CD4-positive, alpha-beta T cell treated with Interleukin-15 for 1 hour (primary cell): ENCODE results near the gene RNF115.
"Not testable (repeated sequence)": the region's sequence is repeated elsewhere in the genome, so short reads cannot be mapped to it uniquely, and the experiment has no call there.

Experiments used
- DNase-seq: peaks from one replicate; pipeline ENCODE4 v3.0.0-alpha.2; 2020

RNF115 gene

GRCh38 chr1:145726193-145726592 is 97.7 kb downstream of the RNF115 start:
- DNase-seq = not testable (repeated sequence)

- peak; percentile 57 for DNase-seq
Observed at GRCh38 chr1:145720878-145721671, 102.8 kb downstream of the RNF115 start.

DNA sequence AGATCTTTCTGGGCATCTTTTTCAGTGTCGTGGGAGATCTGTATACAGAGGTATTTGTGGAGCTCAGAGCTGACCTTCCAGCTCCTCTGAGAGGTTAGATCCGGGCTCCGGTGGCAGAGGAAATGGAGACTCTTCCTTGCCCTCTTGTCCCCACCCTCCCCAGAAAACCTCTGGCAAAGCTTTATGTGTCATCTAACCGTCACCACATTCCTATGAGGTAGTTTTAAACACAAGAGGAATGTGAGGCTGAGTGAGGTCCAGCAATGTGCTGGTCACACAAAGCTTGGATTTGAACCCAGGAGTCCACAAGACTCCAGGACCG is 103.4 kb downstream of the RNF115 start:
- DNase-seq = no peak

DNA sequence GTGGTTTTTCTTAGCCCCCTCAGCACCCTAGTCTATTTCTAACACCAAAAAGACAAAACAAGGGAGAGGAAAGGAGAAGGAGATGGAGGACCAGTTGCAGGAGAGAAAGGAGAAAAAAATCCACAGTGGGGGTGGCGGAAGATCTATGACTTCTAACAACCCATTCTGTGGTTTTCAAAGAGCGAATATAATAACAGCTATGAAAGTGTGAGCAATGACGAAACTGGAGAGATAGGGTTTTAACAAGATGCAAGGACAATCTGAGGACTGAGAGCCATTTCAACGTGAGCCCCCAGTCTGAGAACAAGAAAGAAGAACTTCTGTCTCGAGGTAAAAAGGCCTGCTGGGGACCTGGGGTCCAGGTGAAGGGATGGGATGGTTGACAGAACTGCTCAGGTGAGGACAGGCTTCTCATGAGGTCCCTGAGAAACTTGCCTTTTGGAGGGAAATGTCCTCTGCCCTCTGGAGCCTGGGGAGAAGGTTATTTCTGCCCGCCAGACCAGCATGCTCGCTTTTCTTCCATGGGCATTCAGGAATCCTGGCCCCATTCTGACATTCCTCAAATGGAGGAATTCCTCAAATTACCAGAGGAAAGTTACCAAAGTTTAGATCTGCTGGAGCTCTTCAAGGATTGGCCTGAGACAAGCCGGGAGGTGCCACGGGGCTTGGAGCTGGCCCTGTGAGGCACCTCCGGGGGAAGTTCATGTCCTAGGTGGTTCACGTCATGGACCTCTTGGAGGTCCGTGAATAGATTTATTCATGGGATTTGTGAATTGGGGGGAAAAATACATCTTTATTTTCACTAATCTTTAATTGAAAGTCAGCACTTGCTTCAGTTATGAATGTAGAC is 104.4 kb downstream of the RNF115 start, which contains the start of gene CD160:
Gene CD160, plus strand, starts transcription at position 270 of the 850 bp plus-strand sequence. CDS start 8,829 bp downstream, outside the sequence.
- no peak for DNase-seq

DNA sequence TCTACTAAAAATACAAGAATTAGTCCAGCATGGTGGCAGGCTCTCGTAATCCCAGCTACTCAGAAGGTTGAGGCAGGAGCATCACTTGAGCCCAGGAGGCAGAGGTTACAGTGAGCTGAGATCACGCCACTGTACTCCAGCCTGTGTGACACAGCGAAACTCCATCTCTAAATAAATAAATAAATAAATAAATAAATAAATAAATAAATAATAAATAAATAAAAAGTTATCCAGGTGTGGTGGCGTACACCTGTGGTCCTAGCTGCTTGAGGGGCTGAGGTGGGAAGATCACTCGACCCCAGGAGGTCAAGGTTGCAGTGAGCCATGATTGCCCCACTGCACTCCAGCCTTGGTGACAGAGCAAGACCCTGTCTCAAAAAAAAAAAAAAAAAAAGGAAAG is 105.4 kb downstream of the RNF115 start:
- DNase-seq = not testable (repeated sequence)

GRCh38 chr1:145717833-145718232 is 106.1 kb downstream of the RNF115 start:
- no peak for DNase-seq

- no peak for DNase-seq
Observed at GRCh38 chr1:145716641-145717345, 107.1 kb downstream of the RNF115 start.

DNA sequence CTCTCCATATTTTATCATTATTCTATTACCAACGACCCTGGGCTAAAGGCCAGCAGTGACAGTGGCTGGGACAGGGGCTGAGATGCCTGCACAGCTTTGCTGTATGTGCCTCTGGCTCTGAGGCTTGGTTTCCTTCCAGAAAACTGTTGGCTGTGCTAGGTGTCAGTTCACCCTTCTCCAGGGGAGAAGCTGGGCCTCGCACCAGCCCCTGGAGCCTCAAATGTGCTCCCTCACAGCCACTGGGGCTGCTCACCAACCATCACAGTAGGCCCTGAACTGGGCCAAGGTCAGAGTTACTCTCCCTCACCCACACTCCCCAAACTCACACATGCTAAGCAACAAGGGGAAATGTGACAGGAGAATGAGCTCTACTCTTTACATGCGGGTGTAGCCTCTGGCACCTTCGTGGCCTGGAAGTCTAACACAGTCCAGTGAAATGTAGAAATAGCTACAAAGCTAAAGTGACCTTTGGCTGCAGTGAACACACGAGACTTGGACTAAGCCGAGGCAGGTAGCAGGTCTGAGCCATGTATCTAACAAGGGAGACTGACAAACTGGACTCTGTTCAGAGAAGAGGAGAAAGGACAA is 109.3 kb downstream of the RNF115 start:
- no peak for DNase-seq

DNA sequence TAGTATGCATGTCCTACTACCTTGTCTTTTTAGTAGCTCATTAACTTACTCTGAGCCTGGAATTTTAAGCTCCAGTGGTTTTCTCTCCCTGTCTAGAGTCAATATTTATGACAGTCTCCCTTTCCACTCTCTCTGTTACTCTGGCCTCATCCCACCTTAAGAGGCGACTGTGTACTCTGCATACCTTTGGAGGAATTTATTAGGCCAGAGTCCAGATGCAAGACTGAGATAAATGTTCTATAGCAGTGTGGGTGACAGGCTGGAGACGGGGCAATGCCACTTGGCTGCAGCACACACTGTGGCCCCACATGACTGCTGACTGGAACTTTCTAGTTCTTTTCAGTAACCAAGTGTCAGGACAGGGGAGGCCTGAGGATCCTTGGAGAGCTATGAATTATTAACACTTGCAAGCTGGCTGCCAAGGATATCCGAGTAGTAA is 112.7 kb downstream of the RNF115 start:
- DNase-seq = no peak

DNA sequence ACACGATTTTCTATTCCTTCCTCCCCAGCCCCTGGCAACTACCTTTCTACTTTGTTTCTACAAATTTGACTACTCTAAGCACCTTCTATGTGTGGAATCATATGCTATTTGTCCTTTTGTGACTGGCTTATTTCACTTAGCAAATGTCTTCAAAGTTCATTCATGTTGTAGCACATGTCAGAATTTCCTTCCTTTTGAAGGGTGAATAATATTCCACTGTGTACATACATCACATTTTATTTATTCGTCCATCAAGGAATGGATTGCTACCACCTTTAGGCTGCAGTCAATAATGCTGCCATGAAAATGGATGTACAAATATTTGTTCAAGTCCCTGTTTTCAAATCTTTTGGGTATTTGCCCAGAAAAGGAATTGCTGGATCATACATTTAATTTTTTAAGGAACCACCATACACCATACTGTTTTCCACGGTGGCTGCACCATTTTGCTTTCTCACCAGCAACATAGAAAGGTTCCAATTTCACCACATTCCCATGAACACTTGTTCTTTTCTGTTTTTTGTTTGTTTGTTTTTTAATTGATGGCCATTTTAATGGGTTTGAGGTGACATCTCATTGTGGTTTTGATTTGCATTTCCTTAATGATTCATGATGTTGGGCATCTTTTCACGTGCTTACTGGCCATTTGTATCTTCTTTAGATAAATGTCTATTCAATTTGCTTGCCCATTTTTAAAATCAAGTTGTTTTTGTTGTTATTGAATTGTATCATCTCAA is 113.4 kb downstream of the RNF115 start:
- DNase-seq = no peak

- no peak for DNase-seq
Observed at GRCh38 chr1:145708063-145708462, 115.8 kb downstream of the RNF115 start.

GRCh38 chr1:145707183-145707867 is 116.6 kb downstream of the RNF115 start, which contains the start of gene PDZK1:
Gene PDZK1, minus strand, starts transcription at chr1:145707368. Its CDS starts 19,347 bp downstream, at chr1:145688021.
- no peak for DNase-seq

DNA sequence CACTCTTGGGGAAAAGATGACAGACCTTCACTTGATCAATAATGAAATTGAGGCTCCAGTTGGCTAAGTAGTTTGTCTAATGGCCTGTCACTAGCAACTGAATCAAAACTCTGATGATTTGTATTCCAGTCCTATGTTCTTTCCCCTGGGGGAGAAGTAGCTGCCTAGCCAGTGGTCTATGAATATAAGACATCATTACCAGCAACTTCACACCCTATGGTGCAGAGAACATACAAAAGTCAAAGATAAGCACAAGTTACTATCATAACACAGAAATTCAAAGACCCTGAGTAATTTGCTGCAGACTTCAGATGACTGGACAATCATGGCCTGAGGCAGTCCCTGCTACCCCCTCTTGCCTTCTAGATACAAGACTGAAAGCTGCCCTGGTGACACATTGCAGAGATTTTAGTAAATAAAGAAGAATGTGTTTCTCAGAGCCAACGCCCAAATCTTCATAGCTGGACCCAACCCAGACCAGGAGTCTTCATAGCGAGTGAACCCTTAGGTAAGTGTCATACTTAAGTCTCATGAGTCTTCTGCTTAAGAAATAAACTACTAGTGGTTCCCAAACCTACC is 117.7 kb downstream of the RNF115 start:
- no peak for DNase-seq

- DNase-seq = no peak
Observed at GRCh38 chr1:145705622-145706021, 118.3 kb downstream of the RNF115 start.

DNA sequence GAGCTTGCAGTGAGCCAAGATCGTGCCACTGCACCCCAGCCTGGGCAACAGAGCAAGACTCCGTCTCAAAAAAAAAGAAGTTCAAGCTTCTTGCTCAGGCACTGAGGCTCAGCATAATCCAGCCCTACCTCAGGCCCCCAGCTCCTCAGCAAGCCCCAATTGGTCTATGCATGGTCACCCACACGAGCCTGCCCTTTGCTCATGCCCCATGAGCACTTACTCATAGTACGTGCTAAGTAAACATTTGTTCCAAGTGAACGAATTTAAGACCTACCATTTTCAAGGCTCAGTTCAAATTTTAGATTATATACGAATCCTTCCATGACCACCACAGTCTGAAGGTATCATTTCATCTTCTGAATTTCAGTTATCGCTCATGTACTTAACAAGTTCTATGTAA is 121.1 kb downstream of the RNF115 start:
- no peak for DNase-seq

- DNase-seq = no peak
Observed at GRCh38 chr1:145702052-145702451, 121.8 kb downstream of the RNF115 start.

DNA sequence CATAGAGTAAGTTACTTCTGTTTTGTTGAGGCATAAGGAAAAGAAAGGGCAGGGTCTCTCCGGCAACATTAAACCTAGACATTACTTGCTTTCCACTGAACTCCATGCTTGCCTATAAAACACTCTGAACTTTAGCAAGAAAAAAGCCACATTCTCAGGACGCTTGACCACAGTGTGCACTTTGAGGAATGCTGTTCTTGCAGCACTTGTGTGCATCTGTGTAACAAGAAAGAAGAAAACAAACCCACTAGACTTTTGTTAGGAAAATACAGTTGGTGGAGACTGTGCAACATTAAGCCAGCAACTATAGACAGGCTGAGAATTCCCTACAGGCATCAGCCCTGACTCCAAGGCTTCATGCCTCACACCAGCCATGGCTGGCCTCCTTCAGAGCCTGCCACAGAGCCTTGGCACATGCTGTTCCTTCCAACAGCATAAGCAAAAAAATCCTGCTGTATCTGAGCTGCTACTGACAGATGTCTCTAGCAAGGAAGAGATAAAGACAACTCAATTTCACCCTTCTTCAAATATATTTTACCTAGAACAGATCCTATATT is 122.5 kb downstream of the RNF115 start:
- no peak for DNase-seq

DNA sequence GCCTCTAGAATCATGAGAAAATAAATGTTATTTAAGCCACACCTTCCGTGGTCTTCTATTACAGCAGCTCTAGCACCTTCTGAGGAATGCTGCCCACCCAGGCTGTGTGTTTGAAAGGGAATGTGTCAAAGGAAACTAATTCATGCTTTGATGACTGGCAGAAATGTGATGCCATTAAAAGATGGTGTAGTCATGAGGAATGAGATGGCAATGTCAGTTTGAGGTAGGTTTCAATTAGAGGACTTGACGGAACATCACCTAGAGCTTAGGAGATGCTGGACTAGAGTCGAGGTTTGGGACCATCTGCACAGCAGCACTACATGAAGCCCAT is 127.3 kb downstream of the RNF115 start:
- DNase-seq = no peak

- DNase-seq = no peak
Observed at GRCh38 chr1:145695821-145696629, 127.9 kb downstream of the RNF115 start.
